GM18505 (cell line): ENCODE data around the gene CTPS1.

Experiments used
- ATAC-seq: cut with Tn5 transposase; IDR thresholded peaks from one replicate; pipeline ENCODE4 v1.9.1; 2021; ENCODE audit not compliant: unreplicated experiment
- POLR2A ChIP-seq: IDR thresholded peaks from 4 replicates; pipeline ENCODE4 v1.6.1; 2011; ENCODE audit warnings: borderline replicate concordance; ENCODE audit not compliant: insufficient read depth, insufficient read length; ENCODE audit errors: extremely low read depth

Gene CTPS1

GRCh38 chr1:40979241-40980067 lies at the start of gene CTPS1:
TSS of gene CTPS1 (plus strand) at chr1:40979696. CDS start at chr1:40983291, 3,595 bp downstream.
- peak; percentile 89 for ATAC-seq
- peak; percentile 89 for TF ChIP-seq POLR2A

GRCh38 chr1:40930174-40930964 lies 49.1 kb upstream of the CTPS1 start:
- TF ChIP-seq POLR2A = no peak
- no peak for ATAC-seq

- no peak for TF ChIP-seq POLR2A
- ATAC-seq = no peak
Observed at GRCh38 chr1:40931601-40932000, 47.9 kb upstream of the CTPS1 start.

GRCh38 chr1:40932006-40932405 lies 47.5 kb upstream of the CTPS1 start:
- no peak for TF ChIP-seq POLR2A

GRCh38 chr1:40936931-40937339 lies 42.6 kb upstream of the CTPS1 start:
- ATAC-seq = no peak
- no peak for TF ChIP-seq POLR2A

More at GRCh38 chr1:40932006-40932405, 47.5 kb upstream of the CTPS1 start:
- ATAC-seq = no peak

- no peak for ATAC-seq
Observed at GRCh38 chr1:40938393-40938792, 41.1 kb upstream of the CTPS1 start.

GRCh38 chr1:40939320-40940059 lies 40.0 kb upstream of the CTPS1 start:
- ATAC-seq = no peak
- no peak for TF ChIP-seq POLR2A

More at GRCh38 chr1:40938393-40938792, 41.1 kb upstream of the CTPS1 start:
- no peak for TF ChIP-seq POLR2A

GRCh38 chr1:40944326-40944725 lies 35.2 kb upstream of the CTPS1 start:
- no peak for ATAC-seq
- TF ChIP-seq POLR2A = no peak

- no peak for TF ChIP-seq POLR2A
- no peak for ATAC-seq
Observed at GRCh38 chr1:40944841-40945430, 34.6 kb upstream of the CTPS1 start.

GRCh38 chr1:40945491-40945973 lies 34.0 kb upstream of the CTPS1 start:
- no peak for TF ChIP-seq POLR2A
- no peak for ATAC-seq

GRCh38 chr1:40948741-40949443 lies 30.6 kb upstream of the CTPS1 start:
- no peak for TF ChIP-seq POLR2A
- no peak for ATAC-seq

GRCh38 chr1:40949563-40949962 lies 29.9 kb upstream of the CTPS1 start:
- ATAC-seq = no peak
- TF ChIP-seq POLR2A = no peak
